Glutamatergic neuron (in vitro differentiated cells): ENCODE results near the gene ATP8A2. TPM values are rescaled to one million over a fixed set of nuclear protein-coding genes. Genes with fewer than 3 reads are reported as not detected.

Experiments
- DNase-seq: peaks from one replicate; pipeline ENCODE4 v3.0.0; 2022
- H3K27ac Mint-ChIP-seq: one replicate; pipeline ENCODE4 v1.8.0; 2020; ENCODE audit warnings: mild to moderate bottlenecking, mixed read lengths, inconsistent platforms; ENCODE audit not compliant: unreplicated experiment
- H3K27me3 Mint-ChIP-seq: one replicate; pipeline ENCODE4 v1.8.0; 2020; ENCODE audit warnings: mild to moderate bottlenecking, moderate library complexity, mixed read lengths, inconsistent platforms; ENCODE audit not compliant: unreplicated experiment
- H3K36me3 Mint-ChIP-seq: one replicate; pipeline ENCODE4 v1.8.0; 2020; ENCODE audit warnings: mild to moderate bottlenecking, mixed read lengths, inconsistent platforms; ENCODE audit not compliant: unreplicated experiment
- H3K4me1 Mint-ChIP-seq: one replicate; pipeline ENCODE4 v1.8.0; 2020; ENCODE audit warnings: mild to moderate bottlenecking, low read depth, mixed read lengths, inconsistent platforms; ENCODE audit not compliant: unreplicated experiment
- H3K4me3 Mint-ChIP-seq: one replicate; pipeline ENCODE4 v1.8.0; 2020; ENCODE audit warnings: mild to moderate bottlenecking, mixed read lengths, inconsistent platforms; ENCODE audit not compliant: unreplicated experiment
- H3K9me3 Mint-ChIP-seq: one replicate; pipeline ENCODE4 v1.8.0; 2020; ENCODE audit warnings: mild to moderate bottlenecking, moderate library complexity, mixed read lengths, inconsistent platforms; ENCODE audit not compliant: unreplicated experiment
- CTCF ChIP-seq: fragments of 200-600 bp; sonication (generic); IDR thresholded peaks from one replicate; pipeline ENCODE4 v1.5.0; 2021; ENCODE audit not compliant: partially characterized antibody, unreplicated experiment
- total RNA-seq: library from RNA; stranded (reverse); fragmentation: NEBNext Ultra II Directional; extraction: Animal tissue kit (Norgen Biotek cat#: 25700); gene quantifications from one replicate; pipeline ENCODE4 v1.2.1, GENCODE V29; 2021; ENCODE audit not compliant: unreplicated experiment

Gene ATP8A2
- total RNA-seq, 1 donor from 2014 or later: 70.1 TPM

- TF ChIP-seq CTCF: no peak
- Mint-ChIP-seq H3K36me3 (no peaks in the 10 kb centered on the region), H3K9me3 (peaks cover 1% of the 10 kb centered on the region), H3K4me3 (no peak overlapping the region), H3K4me1 (peaks cover 24% of the 10 kb centered on the region), H3K27ac (peak overlapping the region; percentile 52), H3K27me3 (no peaks in the 10 kb centered on the region)
- no peak for DNase-seq
Measured at GRCh38 chr13:25494698-25495411, 123.1 kb downstream of the ATP8A2 start.

- peak overlapping the region; percentile 76 for H3K27ac Mint-ChIP-seq
- peaks cover 2% of the 10 kb centered on the region for H3K27me3 Mint-ChIP-seq
- DNase-seq: peak; percentile 35
- TF ChIP-seq CTCF: no peak
- peaks cover 5% of the 10 kb centered on the region for H3K9me3 Mint-ChIP-seq
- peaks cover 18% of the 10 kb centered on the region for H3K4me1 Mint-ChIP-seq
- no peaks in the 10 kb centered on the region for H3K36me3 Mint-ChIP-seq
- H3K4me3 Mint-ChIP-seq: peak overlapping the region; percentile 23
Measured at GRCh38 chr13:25501231-25501630, 129.5 kb downstream of the ATP8A2 start.

- TF ChIP-seq CTCF: no peak
- no peaks in the 10 kb centered on the region for H3K36me3 Mint-ChIP-seq
- peaks cover 18% of the 10 kb centered on the region for H3K4me1 Mint-ChIP-seq
- DNase-seq: no peak
- H3K27me3 Mint-ChIP-seq: peaks cover 2% of the 10 kb centered on the region
- peaks cover 5% of the 10 kb centered on the region for H3K9me3 Mint-ChIP-seq
- H3K27ac Mint-ChIP-seq: peak overlapping the region; percentile 76
- H3K4me3 Mint-ChIP-seq: no peak overlapping the region
Measured at GRCh38 chr13:25502031-25502430, 130.3 kb downstream of the ATP8A2 start.

GRCh38 chr13:25502551-25502950 is 130.8 kb downstream of the ATP8A2 start:
- TF ChIP-seq CTCF: no peak
- Mint-ChIP-seq H3K27me3 (peaks cover 2% of the 10 kb centered on the region), H3K36me3 (no peaks in the 10 kb centered on the region), H3K4me3 (no peak overlapping the region), H3K4me1 (peaks cover 18% of the 10 kb centered on the region), H3K9me3 (peaks cover 5% of the 10 kb centered on the region), H3K27ac (no peak overlapping the region)
- DNase-seq: no peak

GRCh38 chr13:25503856-25504255 is 132.1 kb downstream of the ATP8A2 start:
- peaks cover 18% of the 10 kb centered on the region for H3K4me1 Mint-ChIP-seq

More at GRCh38 chr13:25503856-25504255, 132.1 kb downstream of the ATP8A2 start:
- H3K4me3 Mint-ChIP-seq: no peak overlapping the region
- no peak for TF ChIP-seq CTCF
- DNase-seq: no peak
- peaks cover 5% of the 10 kb centered on the region for H3K9me3 Mint-ChIP-seq
- no peaks in the 10 kb centered on the region for H3K36me3 Mint-ChIP-seq
- peaks cover 2% of the 10 kb centered on the region for H3K27me3 Mint-ChIP-seq
- H3K27ac Mint-ChIP-seq: no peak overlapping the region
